IPS-20b (cell line): ENCODE measurements around the gene MXD3.
"Not testable (repeated sequence)": the region's sequence is repeated elsewhere in the genome, so short reads cannot be mapped to it uniquely, and the experiment has no call there.

ENCODE experiments used
- H3K27ac ChIP-seq: one replicate; pipeline ENCODE4 v1.5.1; 2013; ENCODE audit warnings: low read length
- H3K27me3 ChIP-seq: 2 replicates; pipeline ENCODE4 v1.6.1; 2013; ENCODE audit warnings: mild to moderate bottlenecking, low read length, inconsistent platforms; ENCODE audit not compliant: insufficient read depth
- H3K36me3 ChIP-seq: 2 replicates; pipeline ENCODE4 v1.6.1; 2013; ENCODE audit warnings: low read depth, mild to moderate bottlenecking, inconsistent platforms, low read length, moderate library complexity; ENCODE audit not compliant: insufficient read depth
- H3K4me1 ChIP-seq: 2 replicates; pipeline ENCODE4 v1.6.1; 2013; ENCODE audit warnings: mild to moderate bottlenecking, control low read depth, inconsistent platforms, low read length, moderate library complexity; ENCODE audit not compliant: insufficient read depth
- H3K4me3 ChIP-seq: 2 replicates; pipeline ENCODE4 v1.5.1; 2013; ENCODE audit warnings: mild to moderate bottlenecking, low read length, inconsistent platforms
- H3K9ac ChIP-seq: 2 replicates; pipeline ENCODE4 v1.6.1; 2013; ENCODE audit warnings: low read depth, mild to moderate bottlenecking, inconsistent platforms, low read length, moderate library complexity
- H3K9me3 ChIP-seq: 2 replicates; pipeline ENCODE4 v1.6.1; 2013; ENCODE audit warnings: mild to moderate bottlenecking, low read depth, low read length, inconsistent platforms; ENCODE audit not compliant: insufficient read depth

Gene MXD3

GRCh38 chr5:177306674-177307543 lies 4.8 kb downstream of the MXD3 start:
- Histone ChIP-seq H3K36me3 (peaks cover 29% of the 10 kb centered on the region), H3K9me3 (no peaks in the 10 kb centered on the region), H3K4me1 (peaks cover 14% of the 10 kb centered on the region), H3K27ac (no peak overlapping the region), H3K9ac (no peak overlapping the region), H3K4me3 (no peak overlapping the region), H3K27me3 (no peaks in the 10 kb centered on the region; the same call in 1 of the 2 replicates)

GRCh38 chr5:177306103-177306640 lies 5.5 kb downstream of the MXD3 start:
- H3K4me3 ChIP-seq, H3K9ac ChIP-seq, H3K27ac ChIP-seq, H3K9me3 ChIP-seq, H3K27me3 ChIP-seq: not testable (repeated sequence)
- Histone ChIP-seq H3K4me1 (peaks cover 14% of the 10 kb centered on the region), H3K36me3 (peaks cover 36% of the 10 kb centered on the region)

- Histone ChIP-seq H3K27ac (no peak overlapping the region), H3K4me1 (peaks cover 5% of the 10 kb centered on the region), H3K9ac (peak overlapping the region; percentile 96; the same call in 1 of the 2 replicates), H3K36me3 (peaks cover 45% of the 10 kb centered on the region), H3K27me3 (no peaks in the 10 kb centered on the region), H3K9me3 (no peaks in the 10 kb centered on the region), H3K4me3 (peak overlapping the region; percentile 98)
These were observed 7.1 kb downstream of the MXD3 start for GRCh38 chr5:177304392-177305119.

GRCh38 chr5:177303925-177304391 lies 7.7 kb downstream of the MXD3 start:
- Histone ChIP-seq H3K9me3 (no peaks in the 10 kb centered on the region), H3K4me3 (peak overlapping the region; percentile 98), H3K27me3 (no peaks in the 10 kb centered on the region), H3K9ac (peak overlapping the region; percentile 96; the same call in 1 of the 2 replicates), H3K4me1 (peaks cover 5% of the 10 kb centered on the region), H3K27ac (no peak overlapping the region), H3K36me3 (peaks cover 45% of the 10 kb centered on the region)

- H3K4me1 ChIP-seq: peaks cover 5% of the 10 kb centered on the region
- H3K27me3 ChIP-seq: no peaks in the 10 kb centered on the region
- H3K9ac ChIP-seq: peak within 1 kb of the TSS; percentile 96
- no peak within 1 kb of the TSS for H3K27ac ChIP-seq
- peaks cover 49% of the 10 kb centered on the region for H3K36me3 ChIP-seq
- H3K4me3 ChIP-seq: peak within 1 kb of the TSS; percentile 98
- no peaks in the 10 kb centered on the region for H3K9me3 ChIP-seq
These were observed 8.4 kb downstream of the MXD3 start, which contains the start of the genes PRELID1 and RAB24 for GRCh38 chr5:177303121-177303924. TSS of gene PRELID1 (plus strand) at chr5:177303799. CDS start at chr5:177303986, 187 bp downstream. TSS of gene RAB24 (minus strand) at chr5:177303719. CDS start at chr5:177303288, 431 bp downstream.

- H3K27ac ChIP-seq: no peak overlapping the region
- peaks cover 57% of the 10 kb centered on the region for H3K36me3 ChIP-seq
- H3K27me3 ChIP-seq: no peaks in the 10 kb centered on the region
- H3K9ac ChIP-seq: peak overlapping the region; percentile 71; the same call in 1 of the 2 replicates
- peaks cover 5% of the 10 kb centered on the region for H3K4me1 ChIP-seq
- no peaks in the 10 kb centered on the region for H3K9me3 ChIP-seq
- peak overlapping the region; percentile 98 for H3K4me3 ChIP-seq
These were observed 9.2 kb downstream of the MXD3 start for GRCh38 chr5:177302354-177303110.

DNA sequence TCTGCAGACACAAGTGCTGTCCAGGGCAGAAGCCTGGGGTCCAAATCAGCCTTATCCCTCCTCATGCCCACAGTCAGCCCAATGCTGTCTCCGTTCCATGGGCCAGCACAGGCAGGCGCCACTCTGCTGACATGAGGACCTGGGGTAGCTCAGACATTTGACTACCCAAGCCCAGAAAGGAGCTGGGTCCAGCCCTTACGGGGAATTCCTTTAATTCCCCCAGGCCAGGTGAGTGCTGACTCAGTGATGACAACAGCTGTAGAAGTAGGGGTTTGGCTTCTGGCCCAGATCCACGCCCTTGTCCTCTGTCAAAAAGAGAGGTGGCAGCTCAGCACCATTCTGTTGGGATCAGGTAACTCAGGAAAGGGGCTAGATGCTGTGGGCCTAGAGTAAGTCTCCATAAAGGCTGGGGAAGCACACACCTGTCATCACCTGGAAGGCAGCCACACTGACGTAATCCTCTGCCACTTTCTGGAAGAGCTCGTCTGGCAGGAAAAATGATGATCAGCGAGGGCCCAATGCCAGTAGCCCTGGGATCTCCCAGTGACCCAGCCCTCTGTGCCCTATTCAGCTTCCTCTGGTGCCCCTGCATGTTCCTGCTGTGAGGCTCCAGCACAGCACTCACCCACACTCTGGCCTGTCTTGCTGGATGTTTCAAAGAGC lies 10.1 kb downstream of the MXD3 start:
- Histone ChIP-seq H3K27ac (no peak overlapping the region), H3K27me3 (no peaks in the 10 kb centered on the region), H3K9ac (no peak overlapping the region), H3K4me1 (peaks cover 5% of the 10 kb centered on the region), H3K4me3 (no peak overlapping the region; the same call in 1 of the 2 replicates), H3K36me3 (peaks cover 57% of the 10 kb centered on the region), H3K9me3 (no peaks in the 10 kb centered on the region)

GRCh38 chr5:177300951-177301350 lies 10.7 kb downstream of the MXD3 start:
- Histone ChIP-seq H3K9ac (no peak overlapping the region), H3K9me3 (no peaks in the 10 kb centered on the region), H3K27me3 (no peaks in the 10 kb centered on the region), H3K27ac (no peak overlapping the region), H3K4me1 (peaks cover 5% of the 10 kb centered on the region), H3K4me3 (no peak overlapping the region), H3K36me3 (peaks cover 57% of the 10 kb centered on the region)

DNA sequence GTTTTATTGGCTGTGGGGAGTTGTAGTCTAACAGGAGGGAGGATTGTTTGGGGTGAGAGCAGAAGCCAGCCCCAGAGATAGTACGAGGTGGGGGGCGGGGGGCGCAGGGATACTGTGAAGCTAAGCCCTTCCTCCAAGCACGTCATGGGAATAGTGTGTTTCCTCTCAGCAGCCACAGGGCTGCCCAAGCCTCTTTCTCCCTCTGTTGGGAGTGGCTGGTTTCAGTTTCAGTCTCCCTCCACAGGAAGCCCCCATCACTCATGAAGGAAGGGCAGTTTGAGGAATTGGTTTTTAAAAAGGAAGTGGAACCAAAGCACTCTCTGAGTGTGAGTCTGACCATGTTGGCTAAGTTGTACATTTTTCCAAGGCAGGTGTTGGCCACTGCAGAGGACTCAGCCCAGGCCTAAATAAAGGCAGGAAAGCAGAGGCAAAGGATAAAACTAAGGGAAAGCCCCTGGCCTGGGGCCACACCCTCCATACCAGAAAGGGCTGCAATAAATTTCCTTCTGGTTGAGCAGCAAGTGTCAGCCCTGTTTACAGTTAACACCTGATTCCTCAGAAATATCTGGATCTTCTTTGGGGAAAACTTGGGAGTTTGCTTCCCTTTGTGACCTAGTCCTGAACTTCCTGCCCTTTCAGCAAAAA lies 11.3 kb downstream of the MXD3 start:
- H3K27me3 ChIP-seq: no peaks in the 10 kb centered on the region
- no peaks in the 10 kb centered on the region for H3K9me3 ChIP-seq
- H3K4me3 ChIP-seq: no peak overlapping the region
- H3K36me3 ChIP-seq: peaks cover 57% of the 10 kb centered on the region
- no peak overlapping the region for H3K9ac ChIP-seq
- peaks cover 5% of the 10 kb centered on the region for H3K4me1 ChIP-seq
- no peak overlapping the region for H3K27ac ChIP-seq

DNA sequence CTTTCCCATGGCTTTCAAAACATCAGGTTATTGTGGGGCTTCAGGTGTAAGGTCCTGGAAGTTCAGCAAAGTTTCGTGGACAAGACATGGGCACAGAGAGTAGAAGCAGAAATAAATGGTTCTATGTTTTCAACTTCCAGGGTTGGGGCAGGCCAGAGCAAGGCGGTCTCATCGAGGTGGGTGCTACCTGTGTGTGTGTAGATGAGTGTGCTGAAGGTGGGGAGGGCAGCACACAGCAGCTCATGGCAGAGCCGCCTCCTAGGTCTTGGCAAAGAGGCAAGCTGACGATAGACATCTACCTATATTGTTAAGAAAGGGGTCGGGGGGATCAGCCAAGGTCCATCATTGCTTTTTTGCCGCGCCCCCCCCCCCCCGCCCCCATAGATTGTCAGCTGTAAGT lies 12.0 kb downstream of the MXD3 start:
- Histone ChIP-seq H3K9me3 (no peaks in the 10 kb centered on the region), H3K4me3 (no peak overlapping the region), H3K27me3 (no peaks in the 10 kb centered on the region), H3K36me3 (peaks cover 57% of the 10 kb centered on the region), H3K27ac (no peak overlapping the region), H3K9ac (no peak overlapping the region), H3K4me1 (peaks cover 2% of the 10 kb centered on the region)
